Dermis blood vessel endothelial cell (primary cell): ENCODE results near the gene EIF6. TPM values are rescaled to one million over a fixed set of nuclear protein-coding genes. Genes with fewer than 3 reads are reported as not detected.
"Not testable (repeated sequence)": the region's sequence is repeated elsewhere in the genome, so short reads cannot be mapped to it uniquely, and the experiment has no call there.

ENCODE experiments used
- DNase-seq: peaks from one replicate; pipeline ENCODE4 v3.0.0; 2010
- total RNA-seq: library from RNA; depleted of rRNA; stranded (reverse); fragments of >200 nt; gene quantifications from 2 replicates; pipeline ENCODE4 v1.2.3, GENCODE V29; 2014

Gene EIF6
- total RNA-seq, 1 donor from 2014 or later: 186 TPM

DNA sequence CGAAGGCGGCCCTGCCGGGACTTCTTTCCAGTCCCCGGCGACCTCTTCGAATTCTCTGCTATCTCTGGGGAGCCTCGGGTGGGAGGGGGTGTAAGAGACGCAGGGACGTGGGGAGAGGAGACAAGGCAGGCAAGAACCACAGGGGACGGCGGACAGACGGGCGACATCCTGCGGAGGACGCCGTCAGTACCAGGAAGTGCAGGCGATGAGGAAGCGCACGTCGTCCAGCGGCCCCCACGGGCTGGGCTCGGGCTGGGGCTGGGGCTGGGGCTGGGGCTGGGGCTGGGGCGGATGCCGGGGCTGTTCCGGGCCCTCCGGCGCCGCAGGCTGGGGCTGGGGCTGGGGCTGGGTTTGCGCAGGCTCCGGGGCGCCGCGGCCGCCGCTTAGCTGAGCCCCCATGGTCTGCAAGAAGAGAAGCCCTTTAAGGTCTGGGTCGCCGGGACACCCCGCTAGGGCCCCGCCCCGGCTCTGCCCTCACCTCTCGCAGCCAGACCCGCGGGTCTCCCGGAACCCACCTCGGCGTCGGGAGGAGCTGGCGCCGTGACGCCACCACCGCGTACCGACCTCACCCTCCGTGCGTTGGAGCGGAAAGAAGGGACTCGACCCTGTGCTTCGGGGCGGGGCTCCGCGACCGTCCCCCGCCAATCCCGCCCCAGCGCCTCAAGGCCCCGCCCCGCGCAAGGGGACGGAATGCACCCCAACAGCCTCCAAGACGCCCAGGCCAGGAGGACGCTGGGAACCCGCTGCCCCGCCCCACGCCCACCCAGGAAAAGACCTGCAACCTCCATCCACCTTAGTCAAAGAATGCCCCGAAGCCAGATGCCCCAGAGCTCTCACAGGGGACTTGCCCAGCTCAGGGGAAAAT is 6.8 kb downstream of the EIF6 start, which contains the start of gene MMP24OS:
Gene MMP24OS, minus strand, starts transcription at position 592 of the 865 bp plus-strand sequence. Its CDS starts 193 bp downstream, at position 399.
- peak; percentile 91 for DNase-seq

DNA sequence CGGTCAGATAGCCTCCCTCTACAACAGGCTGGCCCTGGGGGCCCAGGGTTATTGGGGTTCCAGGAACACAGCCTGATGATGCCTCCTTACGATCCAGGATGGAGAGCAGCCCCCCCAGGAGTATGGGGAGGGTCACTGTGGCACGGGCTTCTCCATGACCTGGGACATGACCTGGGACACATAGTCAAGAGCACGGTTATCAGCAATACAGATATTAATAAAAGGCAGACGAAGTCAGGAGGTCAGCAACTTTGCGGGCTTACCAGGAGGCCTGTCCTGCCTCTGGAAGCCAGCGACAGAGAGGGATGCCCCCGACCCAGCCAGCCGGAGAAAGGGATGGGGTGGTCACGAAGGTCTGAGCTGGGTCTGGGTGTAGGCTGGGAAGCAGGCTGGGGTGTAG is 7.4 kb downstream of the EIF6 start:
- DNase-seq: no peak

DNA sequence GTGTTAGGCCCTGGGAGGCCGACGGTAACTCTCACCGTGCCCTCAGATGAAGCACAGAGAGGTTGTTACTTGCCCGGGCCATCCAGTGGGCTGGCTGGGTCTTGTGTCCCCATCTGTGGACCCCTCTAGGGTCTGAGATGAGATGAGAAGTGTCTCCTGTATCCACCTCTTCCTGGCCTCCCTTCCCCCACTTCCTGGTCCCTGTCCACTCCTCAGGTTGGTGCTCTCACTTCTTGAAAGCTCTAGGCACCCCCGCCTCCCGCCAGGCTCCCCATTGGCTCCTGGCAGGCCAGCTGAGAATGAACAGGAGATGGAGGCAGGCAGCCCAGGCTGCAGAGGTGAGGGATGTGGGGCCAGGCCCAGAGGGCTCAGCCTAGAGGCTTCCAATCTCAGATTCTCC is 8.2 kb downstream of the EIF6 start:
- no peak for DNase-seq

DNA sequence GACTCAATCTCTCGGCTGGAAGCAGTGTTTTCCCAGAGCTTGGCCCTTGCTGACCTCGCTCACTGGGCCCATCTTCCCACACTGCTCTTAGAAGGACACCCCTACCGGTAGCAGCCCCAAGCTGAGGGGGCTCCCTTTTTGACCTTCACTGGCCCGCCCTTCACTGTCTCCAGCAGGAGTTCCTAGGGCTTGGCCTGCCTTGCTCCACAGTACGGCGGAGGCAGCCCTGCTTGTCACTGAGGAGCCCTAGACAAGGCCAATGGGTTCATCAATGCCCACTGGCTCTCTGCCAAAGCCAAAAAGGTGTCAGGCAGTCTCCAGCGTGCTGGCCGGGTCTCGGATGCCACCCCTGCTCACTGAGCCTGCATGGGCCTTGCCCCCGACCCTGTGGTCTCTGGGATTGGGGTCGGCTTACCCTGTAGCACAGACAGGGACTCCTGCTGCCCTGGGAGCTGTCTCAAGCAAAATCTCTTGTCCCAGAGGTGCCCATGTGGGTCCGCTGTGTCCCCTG is 8.8 kb downstream of the EIF6 start:
- DNase-seq: no peak

DNA sequence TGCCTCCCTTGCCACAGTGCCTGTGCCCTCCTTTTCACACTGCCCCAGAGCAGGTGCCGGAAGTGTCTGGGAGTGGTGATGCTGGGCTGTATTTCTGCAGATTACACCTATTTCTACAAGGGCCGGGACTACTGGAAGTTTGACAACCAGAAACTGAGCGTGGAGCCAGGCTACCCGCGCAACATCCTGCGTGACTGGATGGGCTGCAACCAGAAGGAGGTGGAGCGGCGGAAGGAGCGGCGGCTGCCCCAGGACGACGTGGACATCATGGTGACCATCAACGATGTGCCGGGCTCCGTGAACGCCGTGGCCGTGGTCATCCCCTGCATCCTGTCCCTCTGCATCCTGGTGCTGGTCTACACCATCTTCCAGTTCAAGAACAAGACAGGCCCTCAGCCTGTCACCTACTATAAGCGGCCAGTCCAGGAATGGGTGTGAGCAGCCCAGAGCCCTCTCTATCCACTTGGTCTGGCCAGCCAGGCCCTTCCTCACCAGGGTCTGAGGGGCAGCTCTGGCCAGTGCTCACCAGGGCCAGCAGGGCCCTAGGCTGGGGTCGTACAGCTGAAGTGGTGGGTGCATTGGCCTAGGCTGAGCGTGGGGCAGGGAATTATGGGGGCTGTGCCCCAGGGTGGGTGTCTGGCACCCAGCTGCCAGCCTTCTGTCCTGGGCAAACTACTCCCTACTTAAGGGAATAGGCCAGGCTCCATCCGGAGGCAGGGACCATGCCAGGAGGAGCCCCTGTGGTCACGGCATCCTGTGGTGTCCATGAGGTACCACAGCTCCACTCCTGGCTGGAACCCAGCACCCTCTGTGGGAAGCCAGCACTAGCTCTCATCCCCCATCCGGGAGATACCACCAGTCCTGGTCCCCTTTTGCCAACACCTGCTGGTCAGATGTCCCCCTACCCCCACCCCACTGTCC is 10.1 kb downstream of the EIF6 start:
- DNase-seq: no peak

DNA sequence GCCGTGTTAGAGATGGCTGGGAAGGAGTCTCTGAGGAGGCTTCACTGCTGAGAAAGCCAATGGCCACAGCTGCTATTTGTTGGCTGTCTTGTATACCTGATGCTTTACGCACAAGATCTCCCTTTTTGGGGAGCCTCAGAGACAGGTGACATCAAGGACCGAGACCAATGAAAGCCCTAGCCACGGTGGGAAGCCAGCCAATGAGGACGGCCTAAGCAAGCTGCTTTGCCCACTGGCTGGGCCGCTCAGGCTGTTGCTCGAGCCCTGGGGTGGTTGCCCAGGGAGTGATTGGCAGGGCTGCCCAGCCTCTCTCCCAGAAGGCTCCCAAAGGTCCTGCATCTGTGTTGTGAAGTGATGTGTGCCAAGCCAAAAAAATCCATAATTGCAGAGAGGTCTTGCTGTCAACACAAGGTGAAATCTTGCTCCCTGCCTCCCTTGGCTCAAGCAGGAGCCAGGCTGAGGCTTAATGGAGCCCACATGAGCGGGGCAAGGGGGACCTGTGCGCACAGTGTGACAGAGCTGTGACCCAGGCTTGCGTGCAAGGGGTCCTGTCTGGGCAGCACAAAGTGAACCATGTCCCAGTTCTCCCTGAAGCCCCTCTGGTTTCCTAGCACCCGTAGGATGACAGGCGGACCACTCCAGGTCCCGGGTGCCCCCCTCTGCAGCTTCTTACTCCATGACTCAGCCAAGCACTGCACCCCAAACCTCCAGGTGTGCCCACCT is 11.0 kb downstream of the EIF6 start:
- no peak for DNase-seq

DNA sequence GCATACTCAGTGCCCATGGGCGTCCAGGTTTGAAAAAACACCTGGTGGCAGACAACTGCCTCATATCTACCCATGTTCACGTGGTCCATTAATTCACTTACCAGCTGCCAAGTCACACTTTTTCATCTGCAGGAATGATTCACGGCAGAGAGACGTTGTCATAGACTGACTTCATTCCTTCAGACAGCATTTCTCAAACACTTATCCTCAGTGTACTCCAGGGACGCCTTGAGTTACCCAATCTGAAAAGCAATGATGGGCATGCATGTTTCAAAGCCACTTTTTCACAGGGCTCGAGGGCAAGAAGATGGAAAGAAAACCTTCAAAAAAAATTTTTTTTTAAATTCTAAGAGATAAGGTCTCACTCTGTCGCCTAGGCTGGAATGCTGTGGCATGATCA is 12.7 kb downstream of the EIF6 start:
- no peak for DNase-seq

DNA sequence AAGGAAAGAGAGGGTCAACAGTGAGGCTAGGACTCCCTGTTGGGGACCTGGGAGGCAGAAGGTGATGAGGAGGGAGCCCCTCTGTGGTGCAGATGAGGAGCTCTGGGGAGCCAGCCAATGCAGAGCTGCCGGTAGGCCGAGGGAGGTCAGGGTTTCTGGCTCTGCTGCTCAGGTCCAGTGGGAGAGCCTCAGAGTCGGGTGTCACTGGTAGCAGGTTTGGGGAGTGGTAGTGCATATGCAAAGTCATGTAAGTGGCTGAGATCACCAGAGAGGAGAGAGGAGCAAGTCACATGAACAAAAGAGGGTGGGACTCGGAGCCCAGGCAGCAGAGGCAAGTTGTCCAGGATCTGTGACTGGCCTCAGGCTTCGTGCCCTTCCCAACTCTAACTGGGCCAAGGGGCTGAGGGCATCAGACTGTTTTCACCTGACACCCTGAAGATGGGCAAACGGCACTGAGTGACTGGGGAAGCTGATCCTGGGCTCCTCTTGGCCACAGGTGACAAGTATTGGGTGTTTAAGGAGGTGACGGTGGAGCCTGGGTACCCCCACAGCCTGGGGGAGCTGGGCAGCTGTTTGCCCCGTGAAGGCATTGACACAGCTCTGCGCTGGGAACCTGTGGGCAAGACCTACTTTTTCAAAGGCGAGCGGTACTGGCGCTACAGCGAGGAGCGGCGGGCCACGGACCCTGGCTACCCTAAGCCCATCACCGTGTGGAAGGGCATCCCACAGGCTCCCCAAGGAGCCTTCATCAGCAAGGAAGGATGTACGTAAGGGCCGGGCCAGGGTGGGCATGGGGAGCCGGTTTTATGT is 13.3 kb downstream of the EIF6 start:
- DNase-seq: no peak

DNA sequence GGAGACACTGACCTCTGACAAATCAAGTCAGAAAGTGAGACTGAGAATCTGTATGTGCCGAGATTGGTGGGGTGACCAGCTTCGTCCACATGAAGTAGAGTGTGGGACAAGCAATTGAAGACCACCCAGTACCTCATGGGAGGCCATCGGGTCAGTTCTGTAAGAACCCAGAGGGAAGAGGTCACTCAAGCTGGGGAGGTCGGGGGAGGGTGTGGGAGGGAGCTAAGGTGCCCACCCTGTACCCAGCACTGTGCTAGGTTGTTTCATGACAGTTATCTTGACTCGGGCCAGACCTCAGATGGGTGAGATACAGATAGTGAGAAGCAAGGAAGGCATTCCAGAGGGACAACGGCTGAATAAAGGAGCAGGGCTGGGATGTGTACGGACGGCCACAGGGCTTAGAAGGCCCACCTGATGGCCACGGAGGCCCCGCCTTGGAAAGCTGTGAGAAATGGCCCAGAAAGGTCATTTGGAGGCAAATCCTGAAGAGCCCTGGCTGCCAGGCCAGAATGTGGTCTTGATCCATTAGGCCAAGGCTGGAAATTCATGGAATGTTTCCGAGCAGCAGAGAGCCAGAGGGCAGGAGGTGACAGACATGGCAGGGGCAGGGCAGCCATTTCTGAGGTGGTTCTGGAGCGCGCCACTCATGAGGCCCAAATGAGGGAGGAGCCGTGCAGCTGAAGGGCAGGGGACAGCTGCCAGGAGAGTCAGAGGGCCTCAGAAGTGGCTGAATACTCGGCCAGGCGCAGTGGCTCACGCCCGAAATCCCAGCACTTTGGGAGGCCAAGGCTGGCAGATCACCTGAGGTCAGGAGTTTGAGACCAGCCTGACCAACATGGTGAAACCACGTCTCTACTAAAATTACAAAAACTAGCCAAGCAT is 14.3 kb downstream of the EIF6 start:
- DNase-seq: no peak

DNA sequence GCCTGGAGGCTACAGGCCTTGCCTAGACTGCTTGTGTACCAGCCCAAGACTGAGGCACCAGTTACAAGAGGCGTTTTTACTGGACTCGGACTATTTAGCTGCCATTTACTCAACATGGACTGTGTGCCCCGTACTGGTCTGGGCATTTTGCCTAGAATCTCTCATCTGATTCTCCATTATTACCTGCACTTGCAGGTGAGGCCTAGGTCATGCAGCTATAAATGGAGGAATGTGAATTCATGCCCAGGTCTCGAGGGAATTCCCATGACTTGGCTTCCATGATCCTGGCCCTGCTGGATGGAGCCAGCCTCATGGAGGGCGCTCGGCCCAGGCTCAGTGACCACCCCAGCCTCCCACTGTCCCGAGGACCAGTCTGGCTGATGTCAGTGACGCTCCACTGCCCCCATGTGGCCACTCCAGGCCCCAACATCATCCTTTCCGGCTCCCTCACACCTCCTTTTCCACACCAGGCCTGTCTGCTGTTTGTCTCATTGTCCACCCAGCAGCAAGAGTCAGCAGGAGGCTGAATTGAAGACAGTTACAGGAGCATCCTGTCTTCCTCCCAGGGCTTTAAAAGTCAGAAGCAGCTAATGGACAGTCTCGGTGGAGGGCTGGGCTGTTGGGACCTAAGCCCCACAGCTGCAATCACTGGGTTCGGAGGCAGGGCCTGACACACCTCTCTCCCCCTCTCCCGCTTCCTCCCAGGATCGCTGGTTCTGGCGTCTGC is 15.4 kb downstream of the EIF6 start:
- peak; percentile 83 for DNase-seq

DNA sequence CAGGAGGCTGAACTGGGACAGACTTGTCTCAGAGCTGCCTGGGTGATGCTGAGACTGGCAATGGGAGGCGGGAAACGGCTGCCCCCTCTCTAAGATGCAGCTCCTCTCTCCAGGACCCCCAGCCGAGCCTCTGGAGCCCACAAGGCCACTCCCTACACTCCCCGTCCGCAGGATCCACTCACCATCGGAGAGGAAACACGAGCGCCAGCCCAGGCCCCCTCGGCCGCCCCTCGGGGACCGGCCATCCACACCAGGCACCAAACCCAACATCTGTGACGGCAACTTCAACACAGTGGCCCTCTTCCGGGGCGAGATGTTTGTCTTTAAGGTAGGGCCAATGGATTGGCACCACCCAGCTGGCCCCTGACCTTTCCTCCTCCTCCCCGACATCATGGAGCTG is 17.5 kb downstream of the EIF6 start:
- no peak for DNase-seq

DNA sequence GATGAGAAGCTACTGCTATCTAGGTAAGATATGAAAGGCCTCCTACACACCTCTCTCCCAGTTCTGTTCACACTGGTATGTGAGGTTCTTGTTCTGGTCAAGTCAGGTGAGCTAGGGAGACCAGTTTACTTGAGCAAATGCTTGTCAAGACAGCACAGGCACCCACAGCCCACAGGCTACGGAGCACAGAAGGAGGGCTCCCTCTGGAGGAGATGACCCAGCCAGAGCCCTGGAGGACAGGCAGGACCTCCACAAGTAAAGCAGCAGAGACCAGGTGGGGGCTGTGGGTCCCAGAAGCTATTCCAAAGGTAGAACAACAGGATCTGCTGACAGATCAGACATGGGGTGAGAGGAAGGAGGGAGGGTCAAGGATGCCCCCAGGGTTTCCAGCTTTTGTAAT is 19.8 kb downstream of the EIF6 start:
- DNase-seq: peak; percentile 70

DNA sequence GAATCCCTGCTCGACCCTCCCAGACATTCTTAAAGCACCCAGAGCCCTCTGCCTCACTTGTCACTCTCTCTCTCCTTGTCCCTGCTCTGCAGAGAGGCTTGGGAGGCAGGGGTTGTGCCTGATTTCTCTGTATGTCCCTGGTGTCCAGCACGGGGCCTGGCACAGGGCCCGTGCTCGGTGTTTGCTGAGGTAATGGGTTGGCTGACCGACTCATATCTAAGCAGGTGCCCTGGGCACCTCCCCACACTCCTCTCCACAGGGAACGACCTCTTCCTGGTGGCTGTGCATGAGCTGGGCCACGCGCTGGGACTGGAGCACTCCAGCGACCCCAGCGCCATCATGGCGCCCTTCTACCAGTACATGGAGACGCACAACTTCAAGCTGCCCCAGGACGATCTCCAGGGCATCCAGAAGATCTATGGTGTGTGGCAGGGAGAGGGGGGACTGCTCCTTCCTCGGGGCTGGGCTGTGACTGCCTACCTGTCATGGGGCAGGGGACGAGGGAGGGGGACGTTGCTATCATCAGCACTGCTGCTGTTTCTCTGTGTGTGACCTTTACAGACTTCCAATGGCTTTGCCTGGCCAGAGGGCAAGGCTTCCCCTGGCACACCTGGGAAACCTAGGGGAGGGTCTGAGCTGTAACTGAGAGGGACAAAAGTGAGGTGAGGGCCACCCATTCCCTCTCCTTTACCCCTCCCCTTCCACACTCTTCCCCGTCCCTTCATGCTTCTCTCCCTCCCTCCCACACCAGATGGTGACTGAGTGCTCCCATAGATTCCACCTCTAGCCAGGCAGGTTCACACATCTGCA is 20.8 kb downstream of the EIF6 start:
- no peak for DNase-seq

DNA sequence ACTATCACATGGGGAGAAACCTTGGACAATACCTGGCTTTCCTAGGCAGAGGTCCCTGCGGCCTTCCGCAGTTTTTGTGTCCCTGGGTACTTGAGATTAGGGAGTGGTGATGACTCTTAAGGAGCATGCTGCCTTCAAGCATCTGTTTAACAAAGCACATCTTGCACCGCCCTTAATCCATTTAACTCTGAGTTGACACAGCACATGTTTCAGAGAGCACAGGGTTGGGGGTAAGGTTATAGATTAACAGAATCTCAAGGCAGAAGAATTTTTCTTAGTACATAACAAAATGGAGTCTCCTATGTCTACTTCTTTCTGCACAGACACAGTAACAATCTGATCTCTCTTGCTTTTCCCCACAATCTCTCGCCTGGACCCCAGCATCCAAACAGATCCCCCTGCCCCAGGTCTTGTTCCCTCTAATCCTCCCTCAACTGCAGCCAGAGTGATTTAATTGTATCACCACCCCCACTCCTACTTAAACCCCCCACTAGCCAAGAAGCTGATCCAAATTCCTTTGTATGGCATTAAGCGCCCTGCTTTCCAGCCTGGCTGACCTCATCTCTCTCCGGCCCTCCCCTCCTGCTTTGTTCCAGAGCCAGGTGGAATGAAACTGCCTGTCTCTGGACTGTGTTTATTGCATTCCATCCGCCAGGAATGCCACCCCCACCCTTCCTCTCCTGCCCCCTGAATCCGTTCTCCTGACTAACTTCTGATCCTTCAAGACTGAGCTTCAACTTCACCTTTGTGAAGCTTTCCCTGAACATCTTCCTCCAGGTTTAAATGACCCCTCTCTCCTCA is 21.6 kb downstream of the EIF6 start:
- DNase-seq: peak; percentile 82

DNA sequence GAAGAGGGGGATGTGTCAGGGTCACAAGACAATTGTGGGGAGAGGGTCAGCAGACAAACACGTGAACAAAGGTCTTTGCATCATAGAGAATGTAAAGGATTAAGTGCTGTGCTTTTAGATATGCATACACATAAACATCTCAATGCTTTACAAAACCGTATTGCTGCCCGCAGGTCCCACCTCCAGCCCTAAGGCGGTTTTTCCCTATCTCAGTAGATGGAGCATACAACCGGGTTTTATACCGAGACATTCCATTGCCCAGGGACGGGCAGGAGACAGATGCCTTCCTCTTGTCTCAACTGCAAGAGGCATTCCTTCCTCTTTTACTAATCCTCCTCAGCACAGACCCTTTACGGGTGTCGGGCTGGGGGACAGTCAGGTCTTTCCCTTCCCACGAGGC is 22.3 kb downstream of the EIF6 start:
- DNase-seq: not testable (repeated sequence)

DNA sequence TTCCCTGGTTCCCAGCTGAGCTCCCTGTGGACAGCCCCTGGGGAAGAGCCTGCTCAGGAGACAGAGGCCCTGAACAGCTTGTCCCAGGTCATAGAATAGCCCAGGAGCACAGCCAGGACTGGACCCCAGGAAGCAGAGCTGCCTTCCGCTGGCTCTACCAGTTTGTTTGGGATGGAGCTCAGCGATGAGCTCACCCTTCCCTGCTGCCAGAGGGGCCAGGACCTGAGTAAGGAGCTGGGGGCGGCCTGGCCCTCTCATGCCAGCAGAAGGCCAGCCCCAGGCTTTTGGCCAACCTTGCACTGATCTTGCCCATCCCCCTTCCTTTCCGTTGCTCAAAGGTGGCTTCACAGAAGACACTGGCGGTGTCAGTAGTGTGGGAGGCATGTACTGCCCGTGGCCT is 24.1 kb downstream of the EIF6 start:
- DNase-seq: no peak

DNA sequence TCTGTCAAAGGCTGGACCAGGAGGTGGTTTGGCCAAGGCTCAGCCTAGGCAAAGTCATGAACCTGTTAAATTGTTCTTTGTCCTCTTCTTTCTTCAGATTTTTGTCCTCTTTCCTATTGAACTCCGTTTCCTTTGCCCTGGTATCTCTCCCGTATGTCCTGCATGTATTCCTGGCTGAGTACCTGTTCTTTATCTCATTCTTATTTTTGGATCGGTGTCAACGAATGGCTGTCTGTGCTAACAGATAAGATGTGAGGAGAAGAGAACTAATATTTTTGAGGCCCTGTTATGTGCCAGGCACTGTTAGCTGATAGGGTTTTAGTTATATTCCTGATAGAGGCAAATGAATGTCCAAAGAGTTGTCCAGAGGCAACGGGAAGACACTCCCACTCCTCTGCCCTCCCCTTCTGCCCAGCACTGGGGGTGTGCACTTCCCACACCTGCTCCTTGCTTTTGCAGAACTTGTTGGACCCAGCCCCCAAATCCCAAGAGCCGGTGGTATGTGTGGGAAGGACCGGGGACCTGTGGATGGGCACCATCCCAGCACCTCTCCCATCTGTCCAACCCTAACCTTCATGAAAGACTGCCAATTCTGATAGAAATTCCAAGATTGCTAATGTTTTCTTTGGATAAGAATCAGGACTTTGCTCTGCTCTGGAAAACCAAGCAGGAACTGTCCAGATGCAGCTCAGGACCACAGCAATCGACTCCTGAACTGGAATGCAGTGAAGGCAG is 27.2 kb downstream of the EIF6 start:
- peak; percentile 64 for DNase-seq
